Measurements from ENCODE around the gene ZNF267. TPM values are rescaled to one million over a fixed set of nuclear protein-coding genes. Genes with fewer than 3 reads are reported as not detected.
"Not testable (repeated sequence)": the region's sequence is repeated elsewhere in the genome, so short reads cannot be mapped to it uniquely, and the experiment has no call there.

The ZNF267 gene
- total RNA-seq, 4 donors from 2014 or later: 7.8 to 12.2 (median 10.7) TPM

DNA sequence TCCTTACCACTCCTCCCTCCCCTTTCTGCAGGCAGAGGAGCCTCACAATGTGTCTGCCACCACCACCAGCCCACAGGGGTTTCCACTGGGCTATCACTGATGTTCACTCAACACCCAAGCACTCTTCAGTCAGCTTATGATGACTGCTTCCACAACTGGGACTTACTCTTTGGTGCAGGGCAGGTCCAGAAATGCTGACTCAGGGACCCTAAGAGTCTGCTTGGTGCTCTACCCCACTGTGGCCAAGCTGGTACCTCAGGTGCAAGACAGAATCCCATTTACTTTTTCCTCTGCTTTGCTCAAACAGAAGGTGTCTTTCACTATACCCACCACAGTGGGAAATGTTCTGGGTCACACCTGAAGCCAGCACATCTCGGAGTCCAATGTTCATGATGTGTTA lies 40.1 kb downstream of the ZNF267 start:
- no peak for DNase-seq (ENCODE audit: low spot score in 2 of 2)
- WGBS, 2 donors: 100% methylated on average over 1 of the region's 1 CpG
- H3K4me3 ChIP-seq (ENCODE audit: low read depth, poor library complexity, severe bottlenecking): no peak overlapping the region
- intact Hi-C loops (cut with DNase I; ENCODE audit: low total_unique reads): no loop called here
- TF ChIP-seq, protein P1, sequence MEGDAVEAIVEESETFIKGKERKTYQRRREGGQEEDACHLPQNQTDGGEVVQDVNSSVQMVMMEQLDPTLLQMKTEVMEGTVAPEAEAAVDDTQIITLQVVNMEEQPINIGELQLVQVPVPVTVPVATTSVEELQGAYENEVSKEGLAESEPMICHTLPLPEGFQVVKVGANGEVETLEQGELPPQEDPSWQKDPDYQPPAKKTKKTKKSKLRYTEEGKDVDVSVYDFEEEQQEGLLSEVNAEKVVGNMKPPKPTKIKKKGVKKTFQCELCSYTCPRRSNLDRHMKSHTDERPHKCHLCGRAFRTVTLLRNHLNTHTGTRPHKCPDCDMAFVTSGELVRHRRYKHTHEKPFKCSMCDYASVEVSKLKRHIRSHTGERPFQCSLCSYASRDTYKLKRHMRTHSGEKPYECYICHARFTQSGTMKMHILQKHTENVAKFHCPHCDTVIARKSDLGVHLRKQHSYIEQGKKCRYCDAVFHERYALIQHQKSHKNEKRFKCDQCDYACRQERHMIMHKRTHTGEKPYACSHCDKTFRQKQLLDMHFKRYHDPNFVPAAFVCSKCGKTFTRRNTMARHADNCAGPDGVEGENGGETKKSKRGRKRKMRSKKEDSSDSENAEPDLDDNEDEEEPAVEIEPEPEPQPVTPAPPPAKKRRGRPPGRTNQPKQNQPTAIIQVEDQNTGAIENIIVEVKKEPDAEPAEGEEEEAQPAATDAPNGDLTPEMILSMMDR (IDR thresholded peaks at IDR 0.05): no peak
- no peak for TF ChIP-seq POLR2A (IDR thresholded peaks at IDR 0.05)

- TF ChIP-seq, protein P1 (IDR thresholded peaks at IDR 0.05): no peak
- no peak for TF ChIP-seq POLR2A (IDR thresholded peaks at IDR 0.05)
- WGBS, 2 donors: 91 to 96% methylated on average over 3 of the region's 3 CpGs
- intact Hi-C loops (cut with DNase I; ENCODE audit: low total_unique reads): no loop called here
- no peak overlapping the region for H3K4me3 ChIP-seq (ENCODE audit: low read depth, poor library complexity, severe bottlenecking)
- no peak for DNase-seq (ENCODE audit: low spot score in 2 of 2)
Measured at GRCh38 chr16:31916056-31916488, 42.5 kb downstream of the ZNF267 start.

DNA sequence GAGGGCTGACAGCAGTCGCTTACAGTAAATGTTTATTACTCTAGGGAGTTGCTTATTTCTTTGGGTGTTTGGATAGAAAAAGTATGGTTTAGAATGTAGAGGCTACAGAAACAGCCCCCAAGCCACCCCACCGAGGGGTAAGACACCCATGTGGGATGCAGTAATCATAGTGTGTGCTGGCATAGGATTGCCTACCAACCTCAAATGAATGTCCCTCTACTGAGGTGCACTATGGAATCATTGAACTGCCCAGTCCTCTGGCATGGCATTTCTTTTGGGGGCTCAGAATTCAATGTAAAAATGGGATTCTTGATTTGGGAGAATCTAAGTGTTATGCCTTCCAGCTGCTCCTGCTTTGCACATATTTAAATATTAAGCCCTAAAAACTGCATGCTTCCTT lies 46.8 kb downstream of the ZNF267 start:
- WGBS, 2 donors: 93 to 94% methylated on average over 2 of the region's 2 CpGs
- DNase-seq (ENCODE audit: low spot score in 2 of 2): no peak
- intact Hi-C loops (cut with DNase I; ENCODE audit: low total_unique reads): no loop called here
- TF ChIP-seq POLR2A (IDR thresholded peaks at IDR 0.05): no peak
- TF ChIP-seq, protein P1 (IDR thresholded peaks at IDR 0.05): no peak
- H3K4me3 ChIP-seq (ENCODE audit: low read depth, poor library complexity, severe bottlenecking): no peak overlapping the region

DNA sequence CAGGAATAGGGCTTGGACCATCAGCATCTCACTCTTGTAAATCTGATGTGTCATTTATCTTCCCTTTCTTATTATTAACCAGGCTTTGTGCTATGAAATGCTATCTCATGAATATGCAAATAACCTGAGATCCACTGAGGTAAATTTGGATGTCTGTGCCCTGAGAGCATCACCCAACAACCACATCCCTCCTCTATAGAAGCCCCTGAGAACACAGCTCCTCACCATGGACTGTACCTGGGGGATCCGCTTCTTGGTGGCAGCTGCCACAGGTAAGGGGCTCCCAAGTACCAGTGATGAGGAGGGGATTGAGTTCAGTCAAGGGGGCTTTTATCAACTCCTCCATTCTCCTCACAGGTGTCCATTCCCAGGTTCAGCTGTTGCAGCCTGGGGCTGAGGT lies 78.2 kb downstream of the ZNF267 start:
- H3K4me3 ChIP-seq (ENCODE audit: low read depth, poor library complexity, severe bottlenecking); intact Hi-C loops (cut with DNase I; ENCODE audit: low total_unique reads); DNase-seq (ENCODE audit: low spot score in 2 of 2): not testable (repeated sequence)
- WGBS, 2 donors: no CpG with 5 or more reads among the region's 1 CpG

GRCh38 chr16:31952206-31952605 lies 78.6 kb downstream of the ZNF267 start:
- DNase-seq (ENCODE audit: low spot score in 2 of 2); intact Hi-C loops (cut with DNase I; ENCODE audit: low total_unique reads); H3K4me3 ChIP-seq (ENCODE audit: low read depth, poor library complexity, severe bottlenecking): not testable (repeated sequence)
- WGBS, 2 donors: 0 to 22% methylated on average over 1 of the region's 3 CpGs

DNA sequence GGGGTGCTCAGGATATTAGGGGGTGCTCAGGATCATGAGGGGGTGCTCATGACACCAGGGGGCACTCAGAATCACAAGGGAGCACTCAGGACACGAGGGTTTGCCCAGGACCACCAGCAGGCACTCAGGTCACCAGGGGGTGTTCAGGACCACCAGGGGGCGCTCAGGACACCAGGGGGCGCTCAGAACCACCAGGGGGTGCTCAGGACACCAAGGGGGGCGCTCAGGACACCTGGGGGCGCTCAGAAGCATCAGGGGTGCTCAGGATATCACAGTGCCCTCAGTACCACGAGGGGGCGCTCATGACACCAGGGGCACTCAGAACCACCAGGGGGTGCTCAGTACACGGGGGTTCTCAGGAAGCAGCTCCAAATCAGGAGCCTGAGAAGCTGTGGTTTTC lies 82.6 kb downstream of the ZNF267 start:
- intact Hi-C loops (cut with DNase I; ENCODE audit: low total_unique reads); H3K4me3 ChIP-seq (ENCODE audit: low read depth, poor library complexity, severe bottlenecking); DNase-seq (ENCODE audit: low spot score in 2 of 2): not testable (repeated sequence)
- no CpG with 5 or more reads among the region's 8 CpGs for WGBS, 2 donors

GRCh38 chr16:31960186-31960910 lies 86.7 kb downstream of the ZNF267 start:
- WGBS, 2 donors: 65 to 75% methylated on average over 22 of the region's 22 CpGs
- DNase-seq (ENCODE audit: low spot score in 2 of 2); H3K4me3 ChIP-seq (ENCODE audit: low read depth, poor library complexity, severe bottlenecking); intact Hi-C loops (cut with DNase I; ENCODE audit: low total_unique reads): not testable (repeated sequence)

Measured in lower leg skin (tissue), 4 donors.